Trophoblast cell (in vitro differentiated cells and primary cell): ENCODE measurements around the gene CT45A10.
"Not testable (repeated sequence)": the region's sequence is repeated elsewhere in the genome, so short reads cannot be mapped to it uniquely, and the experiment has no call there.

Source experiments
- DNase-seq, 2 donors: peaks; one replicate each; pipeline ENCODE4 v3.0.0-alpha.2; 2016
- H2AFZ ChIP-seq: 2 replicates; pipeline ENCODE4 v1.6.1; 2013; ENCODE audit warnings: low read length, moderate library complexity, mild to moderate bottlenecking; ENCODE audit not compliant: insufficient read depth, poor library complexity
- H2AK5ac ChIP-seq: 2 replicates; pipeline ENCODE4 v1.6.1; 2013; ENCODE audit warnings: mild to moderate bottlenecking, low read length
- H2BK120ac ChIP-seq: 2 replicates; pipeline ENCODE4 v1.6.1; 2013; ENCODE audit warnings: low read length, mild to moderate bottlenecking, moderate library complexity; ENCODE audit not compliant: insufficient read depth, poor library complexity
- H2BK12ac ChIP-seq: 2 replicates; pipeline ENCODE4 v1.6.1; 2013; ENCODE audit warnings: mild to moderate bottlenecking, low read length, moderate library complexity
- H2BK5ac ChIP-seq: 2 replicates; pipeline ENCODE4 v1.6.1; 2013; ENCODE audit warnings: low read length, low read depth, moderate library complexity, mild to moderate bottlenecking; ENCODE audit not compliant: poor library complexity
- H3K14ac ChIP-seq: 2 replicates; pipeline ENCODE4 v1.6.1; 2013; ENCODE audit warnings: mild to moderate bottlenecking, low read length
- H3K18ac ChIP-seq: 2 replicates; pipeline ENCODE4 v1.6.1; 2013; ENCODE audit warnings: mild to moderate bottlenecking, low read length
- H3K23ac ChIP-seq: 2 replicates; pipeline ENCODE4 v1.6.1; 2013; ENCODE audit warnings: low read length
- H3K27ac ChIP-seq: 2 replicates; pipeline ENCODE4 v1.5.1; 2013; ENCODE audit warnings: low read depth, mild to moderate bottlenecking, inconsistent platforms, low read length, moderate library complexity
- H3K27me3 ChIP-seq: 2 replicates; pipeline ENCODE4 v1.6.1; 2013; ENCODE audit warnings: inconsistent platforms, mild to moderate bottlenecking, low read length, moderate library complexity; ENCODE audit not compliant: insufficient read depth
- H3K36me3 ChIP-seq, 2 experiments: 1 replicate in 1 of 2; 2 replicates in 1 of 2; pipeline ENCODE4 v1.6.1; 2013; ENCODE audit warnings: low read length in 2 of 2, mild to moderate bottlenecking in 2 of 2, moderate library complexity in 1 of 2; ENCODE audit not compliant: insufficient read depth in 2 of 2, control insufficient read depth in 1 of 2
- H3K4ac ChIP-seq: 2 replicates; pipeline ENCODE4 v1.6.1; 2013; ENCODE audit warnings: low read depth, mild to moderate bottlenecking, low read length, moderate library complexity
- H3K4me1 ChIP-seq, 2 experiments: 1 replicate in 1 of 2; 2 replicates in 1 of 2; pipeline ENCODE4 v1.6.1; 2013; ENCODE audit warnings: low read length in 2 of 2, mild to moderate bottlenecking in 2 of 2, moderate library complexity in 1 of 2; ENCODE audit not compliant: insufficient read depth in 2 of 2, control insufficient read depth in 1 of 2
- H3K4me2 ChIP-seq: 2 replicates; pipeline ENCODE4 v1.6.1; 2013; ENCODE audit warnings: inconsistent platforms, mild to moderate bottlenecking, low read length, moderate library complexity
- H3K4me3 ChIP-seq: 2 replicates; pipeline ENCODE4 v1.5.1; 2013; ENCODE audit warnings: mild to moderate bottlenecking, low read depth, low read length, inconsistent platforms
- H3K79me1 ChIP-seq: one replicate; pipeline ENCODE4 v1.6.1; 2013; ENCODE audit warnings: low read length
- H3K79me2 ChIP-seq: 2 replicates; pipeline ENCODE4 v1.6.1; 2013; ENCODE audit warnings: low read length, mild to moderate bottlenecking; ENCODE audit not compliant: control insufficient read depth, insufficient read depth, poor library complexity
- H3K9ac ChIP-seq: 2 replicates; pipeline ENCODE4 v1.6.1; 2013; ENCODE audit warnings: mild to moderate bottlenecking, low read length
- H3K9me3 ChIP-seq: 2 replicates; pipeline ENCODE4 v1.6.1; 2013; ENCODE audit warnings: low read depth, mild to moderate bottlenecking, control low read depth, inconsistent platforms, low read length; ENCODE audit not compliant: insufficient read depth
- H4K12ac ChIP-seq: 2 replicates; pipeline ENCODE4 v1.6.1; 2013; ENCODE audit warnings: low read depth, mild to moderate bottlenecking, low read length, moderate library complexity
- H4K8ac ChIP-seq: 2 replicates; pipeline ENCODE4 v1.6.1; 2013; ENCODE audit warnings: low read depth, mild to moderate bottlenecking, low read length, moderate library complexity
- H4K91ac ChIP-seq: one replicate; pipeline ENCODE4 v1.6.1; 2013; ENCODE audit warnings: low read depth, mild to moderate bottlenecking, low read length, moderate library complexity
- WGBS: extraction: QIAGEN DNeasy Blood & Tissue Kit; methylation state at CpG from one replicate; pipeline ENCODE4 v1.1.7; 2013; ENCODE audit warnings: missing lambda C conversion rate; ENCODE audit not compliant: insufficient read length, insufficient coverage; ENCODE audit errors: extremely low coverage; 5-methylcytosine and 5-hydroxymethylcytosine counted together

Gene CT45A10

DNA sequence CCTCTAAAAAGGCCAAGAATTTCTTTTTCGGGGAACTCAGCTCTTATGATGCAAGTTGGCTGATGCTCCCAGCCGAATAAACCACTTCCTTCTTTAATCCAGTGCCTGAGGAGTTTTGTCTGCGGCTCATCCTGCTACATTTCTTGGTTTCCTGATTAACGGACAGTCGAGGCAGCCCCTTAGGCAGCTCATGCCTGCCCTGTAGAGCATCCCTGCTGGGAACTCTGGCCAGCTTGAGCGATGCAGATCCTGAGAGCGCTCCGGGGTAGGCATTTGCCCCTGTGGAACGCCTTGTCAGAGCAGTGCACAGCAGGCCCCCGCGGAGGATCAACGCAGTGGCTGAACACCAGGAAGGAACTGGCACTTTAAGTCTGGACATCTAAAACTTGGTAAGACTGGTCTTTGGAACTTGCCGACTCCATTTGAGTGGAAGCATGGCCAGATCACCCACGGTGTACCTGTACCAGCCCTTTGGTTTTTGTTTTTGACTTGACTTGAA, 3.1 kb downstream of the CT45A10 start:
- Histone ChIP-seq H3K14ac (no peak overlapping the region), H3K9me3 (peaks cover 11% of the 10 kb centered on the region), H3K4me3 (no peak overlapping the region), H3K79me2 (no peaks in the 10 kb centered on the region), H4K12ac (no peak overlapping the region), H3K4me2 (no peak overlapping the region), H3K18ac (no peak overlapping the region), H3K27me3 (no peaks in the 10 kb centered on the region), H3K9ac (no peak overlapping the region), H3K4me1 (no peaks in the 10 kb centered on the region), H3K79me1 (no peaks in the 10 kb centered on the region), H4K8ac (no peak overlapping the region), H3K27ac (no peak overlapping the region), H2BK5ac (no peak overlapping the region), H3K23ac (no peak overlapping the region), H2BK12ac (no peak overlapping the region), H2BK120ac (no peak overlapping the region), H3K36me3 (no peaks in the 10 kb centered on the region), H4K91ac (no peak overlapping the region), H3K4ac (no peak overlapping the region), H2AK5ac (no peak overlapping the region), H2AFZ (no peak overlapping the region)
- no peak for DNase-seq
- no CpG with 5 or more reads among the region's 14 CpGs for WGBS

DNA sequence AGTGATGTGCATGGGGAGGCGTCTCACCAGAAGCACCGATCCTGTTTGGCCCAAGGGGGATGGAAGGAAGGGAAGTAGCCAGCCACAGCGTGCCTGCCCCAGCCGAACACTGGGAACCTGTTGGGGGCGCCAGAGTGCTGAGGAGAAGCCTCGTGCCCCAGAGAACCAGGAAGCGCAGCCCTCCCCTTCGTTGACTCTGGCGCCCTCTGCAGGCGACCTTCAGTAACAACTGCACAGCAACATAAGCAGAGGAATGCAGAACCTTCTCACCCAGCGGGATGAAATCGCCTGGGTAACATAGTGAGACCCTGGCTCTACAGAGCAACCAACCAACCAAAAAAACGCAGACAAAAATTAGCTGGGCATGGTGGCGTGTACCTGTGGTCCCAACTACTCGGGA, 4.3 kb downstream of the CT45A10 start:
- not testable (repeated sequence) for H3K9ac ChIP-seq, H3K4me2 ChIP-seq, H3K27ac ChIP-seq, H3K4ac ChIP-seq, H2BK5ac ChIP-seq, H4K8ac ChIP-seq, H3K4me3 ChIP-seq, H3K79me1 ChIP-seq, H3K18ac ChIP-seq, H3K79me2 ChIP-seq, H2AFZ ChIP-seq, DNase-seq, H3K27me3 ChIP-seq, H2BK12ac ChIP-seq, H3K36me3 ChIP-seq, H2AK5ac ChIP-seq, H3K14ac ChIP-seq, H3K4me1 ChIP-seq, H4K12ac ChIP-seq, H3K23ac ChIP-seq, H4K91ac ChIP-seq, H2BK120ac ChIP-seq
- peaks cover 11% of the 10 kb centered on the region for H3K9me3 ChIP-seq
- no CpG with 5 or more reads among the region's 15 CpGs for WGBS

DNA sequence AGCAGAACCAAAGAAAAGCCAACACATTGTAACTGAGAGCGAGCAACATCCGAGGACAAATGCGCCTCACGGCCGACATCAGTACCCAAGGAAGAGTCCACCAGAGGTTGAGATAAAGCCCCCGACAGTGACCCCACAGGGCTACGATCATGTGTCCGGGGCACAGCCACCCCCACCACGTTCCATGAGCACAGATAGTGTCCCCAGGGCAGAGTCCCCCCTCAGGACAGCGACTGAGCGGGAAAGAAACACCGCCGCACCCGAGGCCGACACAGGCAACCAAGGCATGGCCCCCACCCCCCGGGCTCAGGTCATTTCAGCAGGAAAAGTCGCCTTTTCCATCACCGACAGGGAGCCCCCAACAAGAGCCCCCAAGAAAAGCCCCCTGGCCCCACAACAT, 5.0 kb downstream of the CT45A10 start:
- H3K27ac ChIP-seq, H2AFZ ChIP-seq, H3K18ac ChIP-seq, H3K79me1 ChIP-seq, H4K8ac ChIP-seq, H3K79me2 ChIP-seq, H3K9ac ChIP-seq, H3K36me3 ChIP-seq, H3K27me3 ChIP-seq, H3K4me1 ChIP-seq, H2BK120ac ChIP-seq, H4K12ac ChIP-seq, H2BK12ac ChIP-seq, DNase-seq, H3K23ac ChIP-seq, H3K9me3 ChIP-seq, H2BK5ac ChIP-seq, H3K4me3 ChIP-seq, H2AK5ac ChIP-seq, H3K4ac ChIP-seq, H4K91ac ChIP-seq, H3K14ac ChIP-seq, H3K4me2 ChIP-seq: not testable (repeated sequence)
- WGBS, result no CpG with 5 or more reads among the region's 18 CpGs

DNA sequence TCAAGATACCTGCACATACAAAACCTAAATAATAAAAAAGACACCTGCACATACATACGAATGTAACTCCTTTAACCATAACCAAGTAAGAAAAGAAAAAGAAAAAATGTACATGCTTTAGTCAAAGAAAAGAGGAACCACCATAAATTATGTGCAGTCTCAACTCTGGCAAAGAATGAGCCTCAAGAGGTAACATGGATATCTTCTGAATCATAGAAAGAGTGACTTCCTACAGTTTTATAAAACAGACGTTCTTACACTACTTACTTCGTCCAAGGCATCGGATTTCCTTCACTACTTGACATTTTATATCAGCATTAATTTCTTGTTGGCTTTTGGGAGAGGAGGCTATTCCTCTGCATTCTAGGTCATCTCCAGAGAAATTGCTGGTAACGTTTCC, 10.5 kb downstream of the CT45A10 start:
- H3K9ac ChIP-seq, H3K4me1 ChIP-seq, H3K79me2 ChIP-seq, H2BK5ac ChIP-seq, H4K8ac ChIP-seq, H3K4me3 ChIP-seq, DNase-seq, H3K23ac ChIP-seq, H2BK120ac ChIP-seq, H3K9me3 ChIP-seq, H3K36me3 ChIP-seq, H3K27me3 ChIP-seq, H3K18ac ChIP-seq, H4K91ac ChIP-seq, H3K79me1 ChIP-seq, H3K4ac ChIP-seq, H3K4me2 ChIP-seq, H3K27ac ChIP-seq, H4K12ac ChIP-seq, H2BK12ac ChIP-seq, H2AFZ ChIP-seq, H3K14ac ChIP-seq, H2AK5ac ChIP-seq: not testable (repeated sequence)
- no CpG with 5 or more reads among the region's 5 CpGs for WGBS
